MM.1S (cell line): ENCODE data around the gene MICU1.

Source experiments
- EZH2 ChIP-seq: fragments of 300-600 bp; sonication (generic); optimal IDR thresholded peaks from 2 replicates; pipeline ENCODE3; 2017; ENCODE audit warnings: low read depth, mild to moderate bottlenecking, antibody characterized with exemption, low read length, mixed read lengths
- EZH2phosphoT487 ChIP-seq: fragments of 300-600 bp; sonication (generic); IDR thresholded peaks from 2 replicates; pipeline ENCODE4 v1.6.1; 2018; ENCODE audit warnings: antibody characterized with exemption, low read length
- TF ChIP-seq, protein P1 (sequence below): fragments of 300-600 bp; sonication (generic); IDR thresholded peaks from 2 replicates; pipeline ENCODE4 v1.5.1; 2016; ENCODE audit warnings: antibody characterized with exemption, low read length, mixed read lengths

DNA sequence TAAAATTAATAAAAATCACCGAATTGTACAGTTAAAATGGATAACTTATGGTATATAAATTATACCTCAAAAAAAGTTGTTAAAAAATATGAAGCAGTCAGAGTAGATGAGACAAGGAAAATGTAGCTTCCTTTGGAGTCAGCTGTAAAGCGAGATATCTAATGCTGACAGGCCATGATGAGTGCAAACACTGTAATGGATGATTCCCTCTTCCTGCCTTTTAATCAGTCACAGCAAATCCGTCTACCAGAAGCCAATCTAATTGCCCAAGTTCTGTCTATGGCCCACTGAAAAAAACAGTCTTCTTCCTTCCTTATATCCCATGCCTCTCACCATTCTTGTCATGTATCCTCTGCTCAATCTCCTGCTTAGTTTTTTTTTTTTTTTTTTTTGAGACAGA lies 211.2 kb downstream of the MICU1 start:
- TF ChIP-seq, protein P1, sequence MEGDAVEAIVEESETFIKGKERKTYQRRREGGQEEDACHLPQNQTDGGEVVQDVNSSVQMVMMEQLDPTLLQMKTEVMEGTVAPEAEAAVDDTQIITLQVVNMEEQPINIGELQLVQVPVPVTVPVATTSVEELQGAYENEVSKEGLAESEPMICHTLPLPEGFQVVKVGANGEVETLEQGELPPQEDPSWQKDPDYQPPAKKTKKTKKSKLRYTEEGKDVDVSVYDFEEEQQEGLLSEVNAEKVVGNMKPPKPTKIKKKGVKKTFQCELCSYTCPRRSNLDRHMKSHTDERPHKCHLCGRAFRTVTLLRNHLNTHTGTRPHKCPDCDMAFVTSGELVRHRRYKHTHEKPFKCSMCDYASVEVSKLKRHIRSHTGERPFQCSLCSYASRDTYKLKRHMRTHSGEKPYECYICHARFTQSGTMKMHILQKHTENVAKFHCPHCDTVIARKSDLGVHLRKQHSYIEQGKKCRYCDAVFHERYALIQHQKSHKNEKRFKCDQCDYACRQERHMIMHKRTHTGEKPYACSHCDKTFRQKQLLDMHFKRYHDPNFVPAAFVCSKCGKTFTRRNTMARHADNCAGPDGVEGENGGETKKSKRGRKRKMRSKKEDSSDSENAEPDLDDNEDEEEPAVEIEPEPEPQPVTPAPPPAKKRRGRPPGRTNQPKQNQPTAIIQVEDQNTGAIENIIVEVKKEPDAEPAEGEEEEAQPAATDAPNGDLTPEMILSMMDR = no peak
- TF ChIP-seq EZH2 (no peak), EZH2phosphoT487 (no peak)
